IMR-90 (cell line): ENCODE results near the gene EDN2. TPM values are rescaled to one million over a fixed set of nuclear protein-coding genes. Genes with fewer than 3 reads are reported as not detected.

Experiments
- ATAC-seq: fragments of 200-7000 bp; cut with Tn5 transposase; 2 replicates; pipeline ENCODE4 v1.9.1; 2020; ENCODE audit warnings: low read depth, mild to moderate bottlenecking, moderate library complexity
- BruUV-seq: library from RNA; stranded (reverse); fragments of 400-500 nt; replicated peaks from 2 replicates; lab custom pipeline; 2021; lab: Mats Ljungman, UMichigan
- CTCF ChIA-PET: fragments of 300-600 bp; formaldehyde crosslinking; extraction: SDS; loops from one replicate; lab custom pipeline; 2021; ENCODE audit warnings: antibody characterized with exemption; lab: Yijun Ruan, JAX
- POLR2A ChIA-PET: fragments of 300-600 bp; sonication (Branson Sonifier 250); formaldehyde crosslinking; loops from one replicate; lab custom pipeline; 2022; ENCODE audit warnings: antibody characterized with exemption; ENCODE audit not compliant: unreplicated experiment; lab: Charles Lee
- DNase-seq: peaks from one replicate; pipeline ENCODE4 v3.0.0; 2013
- H2AFZ ChIP-seq: replicated peaks from 2 replicates; pipeline ENCODE3; 2013; ENCODE audit warnings: low read length, mild to moderate bottlenecking; ENCODE audit not compliant: poor library complexity
- H2AK5ac ChIP-seq: 2 replicates; pipeline ENCODE4 v1.6.1; 2013; ENCODE audit warnings: low read depth, low read length, inconsistent platforms
- H2AK9ac ChIP-seq: replicated peaks from 2 replicates; pipeline ENCODE3; 2013; ENCODE audit warnings: mild to moderate bottlenecking, low read depth, low read length, moderate library complexity; ENCODE audit not compliant: poor library complexity
- H2BK120ac ChIP-seq: 2 replicates; pipeline ENCODE4 v1.6.1; 2013; ENCODE audit warnings: low read depth, low read length, inconsistent platforms
- H2BK15ac ChIP-seq: 3 replicates; pipeline ENCODE4 v1.6.1; 2013; ENCODE audit warnings: low read depth, low read length, inconsistent platforms
- H2BK20ac ChIP-seq: 2 replicates; pipeline ENCODE4 v1.6.1; 2013; ENCODE audit warnings: low read depth, mild to moderate bottlenecking, inconsistent platforms, low read length, moderate library complexity
- H2BK5ac ChIP-seq: 2 replicates; pipeline ENCODE4 v1.6.1; 2013; ENCODE audit warnings: mild to moderate bottlenecking, low read depth, low read length, inconsistent platforms; ENCODE audit not compliant: poor library complexity, severe bottlenecking
- H3K14ac ChIP-seq: replicated peaks from 2 replicates; pipeline ENCODE4 v1.6.1; 2013; ENCODE audit warnings: low read depth, low read length, inconsistent platforms
- H3K18ac ChIP-seq: 2 replicates; pipeline ENCODE4 v1.6.1; 2013; ENCODE audit warnings: low read depth, low read length, control low read depth
- H3K23ac ChIP-seq: 2 replicates; pipeline ENCODE4 v1.6.1; 2013; ENCODE audit warnings: low read depth, low read length, inconsistent platforms
- H3K27ac ChIP-seq: 2 replicates; pipeline ENCODE4 v1.5.1; 2013; ENCODE audit warnings: mild to moderate bottlenecking, control low read depth, low read length; ENCODE audit not compliant: insufficient read depth
- H3K27me3 ChIP-seq: 2 replicates; pipeline ENCODE4 v1.6.1; 2013; ENCODE audit warnings: low read length; ENCODE audit not compliant: control insufficient read depth, insufficient read depth
- H3K36me3 ChIP-seq: 2 replicates; pipeline ENCODE4 v1.6.1; 2013; ENCODE audit warnings: low read length, mixed read lengths; ENCODE audit not compliant: control insufficient read depth, insufficient read depth
- H3K4ac ChIP-seq: 2 replicates; pipeline ENCODE4 v1.6.1; 2013; ENCODE audit warnings: low read depth, low read length, inconsistent platforms
- H3K4me1 ChIP-seq: 2 replicates; pipeline ENCODE4 v1.6.1; 2013; ENCODE audit warnings: low read length, mixed read lengths; ENCODE audit not compliant: control insufficient read depth, insufficient read depth
- H3K4me2 ChIP-seq: 2 replicates; pipeline ENCODE4 v1.6.1; 2013; ENCODE audit warnings: low read depth, mild to moderate bottlenecking, control low read depth, low read length, moderate library complexity
- H3K4me3 ChIP-seq: 2 replicates; pipeline ENCODE4 v1.5.1; 2013; ENCODE audit warnings: low read depth, mild to moderate bottlenecking, control low read depth, low read length, moderate library complexity; ENCODE audit not compliant: insufficient read depth
- H3K56ac ChIP-seq: 2 replicates; pipeline ENCODE4 v1.6.1; 2013; ENCODE audit warnings: low read length, inconsistent platforms; ENCODE audit not compliant: insufficient read depth; ENCODE audit errors: extremely low read depth
- H3K79me1 ChIP-seq, 2 experiments: 2 replicates each; pipeline ENCODE4 v1.6.1; 2013; ENCODE audit warnings: low read length in 2 of 2, inconsistent platforms in 1 of 2, low read depth in 1 of 2
- H3K9ac ChIP-seq: 2 replicates; pipeline ENCODE4 v1.6.1; 2013; ENCODE audit warnings: low read depth, low read length, control low read depth
- H3K9me1 ChIP-seq: 2 replicates; pipeline ENCODE4 v1.6.1; 2013; ENCODE audit warnings: low read length, inconsistent platforms; ENCODE audit not compliant: insufficient read depth
- H3K9me3 ChIP-seq: 2 replicates; pipeline ENCODE4 v1.6.1; 2013; ENCODE audit warnings: low read length; ENCODE audit not compliant: control insufficient read depth, insufficient read depth
- H4K20me1 ChIP-seq: 2 replicates; pipeline ENCODE4 v1.6.1; 2013; ENCODE audit warnings: low read length, inconsistent platforms; ENCODE audit not compliant: insufficient read depth
- H4K5ac ChIP-seq: 2 replicates; pipeline ENCODE4 v1.6.1; 2013; ENCODE audit warnings: mild to moderate bottlenecking, low read depth, low read length, control low read depth
- H4K8ac ChIP-seq, 2 experiments: 2 replicates each; pipeline ENCODE4 v1.6.1; 2013; ENCODE audit warnings: low read depth in 2 of 2, low read length in 2 of 2, control low read depth in 1 of 2, inconsistent platforms in 1 of 2
- H4K91ac ChIP-seq: 2 replicates; pipeline ENCODE4 v1.6.1; 2013; ENCODE audit warnings: low read depth, low read length, inconsistent platforms; ENCODE audit not compliant: insufficient read depth
- MAZ ChIP-seq: IDR thresholded peaks from 2 replicates; pipeline ENCODE4 v1.6.1; 2012; ENCODE audit warnings: low read depth, mild to moderate bottlenecking, low read length, improper control_type of control experiment, moderate library complexity, borderline replicate concordance
- MXI1 ChIP-seq: IDR thresholded peaks from 2 replicates; pipeline ENCODE4 v1.6.1; 2012; ENCODE audit warnings: low read depth, mild to moderate bottlenecking, low read length, moderate library complexity, borderline replicate concordance
- RFX5 ChIP-seq: IDR thresholded peaks from 2 replicates; pipeline ENCODE4 v1.8.0; 2012; ENCODE audit warnings: low read depth, mild to moderate bottlenecking, low read length, moderate library complexity
- WGBS, 2 experiments: methylation state at CpG; one replicate each; pipeline versions ENCODE4 v1.1.5 to v1.1.7; 2013; ENCODE audit warnings: missing lambda C conversion rate in 2 of 2; ENCODE audit not compliant: insufficient read length in 1 of 2; ENCODE audit errors: extremely low coverage in 2 of 2; 5-methylcytosine and 5-hydroxymethylcytosine counted together
- dilution Hi-C: fragments of 300-500 bp; cut with HindIII; formaldehyde crosslinking; loops from one replicate; pipeline ENCODE4 v1.14.3; 2018; ENCODE audit warnings: low sequenced_read_pairs; ENCODE audit not compliant: unreplicated experiment
- in situ Hi-C: fragments of 300-500 bp; cut with MboI; formaldehyde crosslinking; loops from 3 replicates; pipeline ENCODE4 v1.14.3; 2019; ENCODE audit warnings: low sequenced_read_pairs, inconsistent platforms, mixed read lengths
- intact Hi-C: fragments of 100-400 bp; cut with micrococcal nuclease; formaldehyde crosslinking; loops from 2 replicates; pipeline ENCODE4 v1.10.0; 2022
- polyA plus RNA-seq, 3 experiments: library from polyadenylated mRNA; depleted of rRNA; stranded (reverse); fragments of >200 nt; gene quantifications; 2 replicates each; pipeline ENCODE4 v1.2.3, GENCODE V29; 2012; ENCODE audit warnings: low replicate concordance in 1 of 3
- total RNA-seq: library from RNA; depleted of rRNA; stranded (reverse); fragments of >200 nt; gene quantifications from 2 replicates; pipeline ENCODE4 v1.2.3, GENCODE V29; 2012
- TF ChIP-seq, protein P1 (sequence below): fragments of 150-350 bp; IDR thresholded peaks from 2 replicates; pipeline ENCODE4 v1.6.1; 2017; ENCODE audit warnings: mild to moderate bottlenecking, antibody characterized with exemption, low read length, low read depth
- TF ChIP-seq, protein P2 (sequence below): conservative IDR thresholded peaks from 2 replicates; pipeline ENCODE4 v1.5.1; 2012; ENCODE audit warnings: mild to moderate bottlenecking, low read depth, low read length, improper control_type of control experiment

The EDN2 gene
- total and polyA plus RNA-seq, 2 of the 4 experiments (the other 2 are of a cell fraction), result 0.27 TPM; not detected in 1

DNA sequence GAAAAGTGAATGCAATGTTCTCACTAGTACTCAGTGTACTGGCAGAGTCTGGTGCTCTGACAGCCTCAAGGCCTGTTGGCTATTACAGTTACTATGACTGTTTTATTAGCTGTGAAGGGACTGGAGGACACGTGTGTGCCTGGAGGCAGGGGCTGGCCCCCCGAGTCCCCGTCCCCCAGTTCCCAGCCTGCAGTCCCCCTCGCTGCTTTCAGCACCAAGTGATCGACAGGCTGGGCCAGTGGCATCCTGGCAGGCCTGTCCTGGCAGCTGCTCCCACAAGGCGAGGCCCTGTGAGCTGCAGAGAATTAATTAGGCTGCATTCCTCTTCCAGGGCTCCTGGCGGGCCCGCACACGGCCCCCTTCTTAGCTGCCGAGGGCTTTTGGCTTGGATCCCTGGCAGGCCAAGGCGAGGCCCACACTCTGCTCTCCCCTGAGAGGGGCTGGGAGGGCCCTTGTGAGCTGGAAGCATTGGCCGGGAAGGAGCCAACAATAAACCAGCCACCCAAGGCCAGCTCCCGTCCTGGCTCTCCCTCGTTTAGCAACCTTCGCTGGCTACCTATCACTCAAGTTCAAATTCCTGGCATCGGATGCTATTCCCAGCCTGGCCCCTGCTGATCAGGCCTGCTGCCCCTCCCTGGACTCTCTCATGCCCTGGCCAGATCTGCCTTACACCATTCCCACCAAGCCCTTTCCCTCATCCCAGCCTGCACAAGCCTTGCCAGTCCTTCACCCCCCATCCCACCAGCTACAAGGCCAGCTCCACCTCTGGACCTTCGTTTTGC, 9.8 kb downstream of the EDN2 start:
- no peak overlapping the region for H3K4ac ChIP-seq
- no peak overlapping the region for H3K27ac ChIP-seq
- in situ Hi-C loops (no loop called here), intact Hi-C loops (no loop called here), dilution Hi-C loops (no loop called here)
- H4K8ac ChIP-seq, result no peak overlapping the region
- no peak overlapping the region for H4K91ac ChIP-seq
- no peak overlapping the region for H2BK120ac ChIP-seq
- H3K14ac ChIP-seq, result no peak overlapping the region
- ChIA-PET POLR2A (no interaction called here), CTCF (no interaction called here)
- no peak for TF ChIP-seq RFX5
- no peak for TF ChIP-seq MAZ
- TF ChIP-seq MXI1, result no peak
- TF ChIP-seq, protein P1, sequence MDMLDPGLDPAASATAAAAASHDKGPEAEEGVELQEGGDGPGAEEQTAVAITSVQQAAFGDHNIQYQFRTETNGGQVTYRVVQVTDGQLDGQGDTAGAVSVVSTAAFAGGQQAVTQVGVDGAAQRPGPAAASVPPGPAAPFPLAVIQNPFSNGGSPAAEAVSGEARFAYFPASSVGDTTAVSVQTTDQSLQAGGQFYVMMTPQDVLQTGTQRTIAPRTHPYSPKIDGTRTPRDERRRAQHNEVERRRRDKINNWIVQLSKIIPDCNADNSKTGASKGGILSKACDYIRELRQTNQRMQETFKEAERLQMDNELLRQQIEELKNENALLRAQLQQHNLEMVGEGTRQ, result no peak
- TF ChIP-seq, protein P2, sequence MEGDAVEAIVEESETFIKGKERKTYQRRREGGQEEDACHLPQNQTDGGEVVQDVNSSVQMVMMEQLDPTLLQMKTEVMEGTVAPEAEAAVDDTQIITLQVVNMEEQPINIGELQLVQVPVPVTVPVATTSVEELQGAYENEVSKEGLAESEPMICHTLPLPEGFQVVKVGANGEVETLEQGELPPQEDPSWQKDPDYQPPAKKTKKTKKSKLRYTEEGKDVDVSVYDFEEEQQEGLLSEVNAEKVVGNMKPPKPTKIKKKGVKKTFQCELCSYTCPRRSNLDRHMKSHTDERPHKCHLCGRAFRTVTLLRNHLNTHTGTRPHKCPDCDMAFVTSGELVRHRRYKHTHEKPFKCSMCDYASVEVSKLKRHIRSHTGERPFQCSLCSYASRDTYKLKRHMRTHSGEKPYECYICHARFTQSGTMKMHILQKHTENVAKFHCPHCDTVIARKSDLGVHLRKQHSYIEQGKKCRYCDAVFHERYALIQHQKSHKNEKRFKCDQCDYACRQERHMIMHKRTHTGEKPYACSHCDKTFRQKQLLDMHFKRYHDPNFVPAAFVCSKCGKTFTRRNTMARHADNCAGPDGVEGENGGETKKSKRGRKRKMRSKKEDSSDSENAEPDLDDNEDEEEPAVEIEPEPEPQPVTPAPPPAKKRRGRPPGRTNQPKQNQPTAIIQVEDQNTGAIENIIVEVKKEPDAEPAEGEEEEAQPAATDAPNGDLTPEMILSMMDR, result no peak
- H3K9me1 ChIP-seq, result no peaks in the 10 kb centered on the region
- no peak overlapping the region for H2BK5ac ChIP-seq
- ATAC-seq (no peak), DNase-seq (no peak)
- H2BK20ac ChIP-seq, result no peak overlapping the region
- no peak overlapping the region for H3K18ac ChIP-seq
- no peaks in the 10 kb centered on the region for H4K20me1 ChIP-seq
- peak overlapping the region; percentile 2 for H2AFZ ChIP-seq
- H3K56ac ChIP-seq, result no peak overlapping the region
- H3K4me2 ChIP-seq, result no peak overlapping the region
- H2BK15ac ChIP-seq, result no peak overlapping the region
- H3K27me3 ChIP-seq, result peaks cover 15% of the 10 kb centered on the region
- H2AK9ac ChIP-seq, result peak overlapping the region; percentile 47
- H3K4me1 ChIP-seq, result no peaks in the 10 kb centered on the region; the same call in 1 of the 2 replicates
- WGBS, 2 experiments, result 41% methylated on average over 10 of the region's 17 CpGs; no CpG with 5 or more reads in 1 of the 2 experiments
- no peak overlapping the region for H3K4me3 ChIP-seq
- H3K23ac ChIP-seq, result no peak overlapping the region
- no peaks in the 10 kb centered on the region for H3K79me1 ChIP-seq
- no peaks in the 10 kb centered on the region for H3K36me3 ChIP-seq
- H2AK5ac ChIP-seq, result no peak overlapping the region
- no TSS peak for BruUV-seq
- no peaks in the 10 kb centered on the region for H3K9me3 ChIP-seq
- no peak overlapping the region for H3K9ac ChIP-seq
- no peak overlapping the region for H4K5ac ChIP-seq
